Activated CD4-positive, alpha-beta T cell treated with anti-CD3 and anti-CD28 coated beads, Interleukin-2, amount 50 U/mL, for 4 hours (primary cell): ENCODE measurements around the gene CILP2.

Experiments
- DNase-seq, 2 experiments: peaks; one replicate each; pipeline ENCODE4 v3.0.0-alpha.2; 2020

The CILP2 gene

GRCh38 chr19:19529783-19530422, 8.2 kb upstream of the CILP2 start:
- no peak for DNase-seq

DNA sequence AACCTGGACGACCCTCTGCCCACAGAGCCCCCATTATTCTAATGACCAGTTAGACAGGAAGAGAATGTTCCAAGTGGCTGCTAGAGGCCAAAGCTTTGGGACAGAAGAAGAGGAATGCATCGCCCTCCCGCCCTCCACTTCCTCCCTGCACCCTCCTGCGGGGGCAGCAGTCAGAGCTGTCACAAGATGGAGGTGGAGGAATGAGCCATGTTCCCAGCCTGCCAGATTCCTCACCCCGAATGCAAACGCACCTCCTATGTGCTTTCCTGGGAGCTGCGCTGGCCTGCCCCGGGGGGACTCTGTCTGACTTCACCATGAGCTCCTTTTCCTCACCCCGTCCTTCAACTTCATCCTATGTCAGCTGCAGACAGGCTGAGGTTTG, 7.7 kb upstream of the CILP2 start:
- no peak for DNase-seq

DNA sequence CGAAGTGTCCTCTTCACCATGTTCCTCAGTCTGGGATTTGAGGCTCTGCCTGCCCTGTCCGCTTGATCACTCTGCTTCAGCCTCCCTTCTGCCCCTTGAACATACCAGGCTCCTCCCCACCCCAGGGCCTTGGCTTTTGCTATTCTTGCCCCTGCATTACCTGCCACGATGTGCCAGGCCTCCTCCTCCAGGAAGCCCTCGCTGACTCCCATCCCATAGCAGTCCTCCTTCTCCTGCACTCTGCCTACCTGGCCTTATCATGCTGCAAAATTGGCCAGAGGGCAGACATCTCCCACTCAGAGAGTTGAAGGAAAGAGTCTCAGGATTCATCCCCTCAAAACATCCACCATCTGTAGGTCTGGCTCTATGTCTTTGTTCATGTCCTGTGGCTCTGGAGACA, 7.2 kb upstream of the CILP2 start:
- DNase-seq: no peak

DNA sequence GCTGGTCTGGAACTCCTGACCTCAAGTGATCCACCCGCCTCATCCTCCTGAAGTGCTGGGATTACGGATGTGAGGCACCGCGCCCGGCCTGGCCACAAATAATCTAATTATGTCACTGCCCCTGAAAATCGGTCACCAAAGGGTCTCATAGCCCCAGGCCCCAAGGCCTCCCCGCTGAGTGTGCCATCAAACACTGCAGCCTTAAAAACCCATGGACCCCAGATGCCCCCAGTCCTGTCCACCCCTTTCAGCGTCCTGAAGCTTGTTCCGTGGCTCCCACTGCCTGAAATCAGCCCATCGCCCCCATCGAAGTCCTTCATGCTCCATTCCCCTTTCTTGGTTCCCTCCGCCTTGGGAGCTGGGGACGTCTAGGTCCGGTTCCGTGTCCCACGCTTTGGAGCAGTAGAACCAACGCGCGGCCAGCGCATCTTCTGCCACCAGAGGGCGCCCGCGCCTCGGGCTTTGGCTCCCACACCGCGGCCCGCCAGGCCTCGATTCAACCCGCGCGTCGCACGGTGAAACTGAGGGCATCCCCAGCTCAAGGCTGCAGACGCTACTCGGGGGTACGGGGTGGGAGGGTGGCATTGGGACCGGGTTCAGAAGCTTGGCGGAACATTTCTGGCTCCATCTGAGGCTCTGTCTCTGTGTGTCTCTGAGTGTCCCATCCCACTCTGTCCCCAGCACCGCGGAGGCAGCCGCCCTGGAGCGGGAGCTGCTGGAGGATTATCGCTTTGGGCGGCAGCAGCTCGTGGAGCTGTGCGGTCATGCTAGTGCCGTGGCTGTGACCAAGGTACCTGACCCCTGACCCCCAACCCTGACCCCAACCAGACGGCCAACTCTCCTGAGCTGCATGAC, 5.9 kb upstream of the CILP2 start:
- DNase-seq: peak; percentile 82 to 83

- DNase-seq: no peak
Observed at GRCh38 chr19:19532806-19533701, 5.0 kb upstream of the CILP2 start.

DNA sequence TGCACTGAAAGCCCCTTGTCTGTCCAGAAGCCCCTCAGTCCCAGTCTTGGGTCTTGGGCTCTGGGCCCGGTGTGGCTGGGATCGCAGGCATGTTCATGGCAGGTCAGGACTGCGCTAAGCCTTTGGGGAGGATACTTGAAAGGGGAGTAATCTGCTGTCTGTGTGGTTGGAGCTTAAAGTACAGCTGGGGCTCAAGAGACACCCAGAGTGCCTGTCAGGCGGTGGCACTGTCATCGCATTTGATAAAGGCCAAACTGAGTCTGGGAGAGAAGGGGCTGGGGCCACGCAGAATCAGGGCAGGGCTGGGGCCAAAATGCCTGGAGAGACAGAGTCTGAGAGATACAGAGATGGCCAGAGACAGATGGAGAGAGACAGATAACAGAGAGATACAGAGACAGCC, 4.2 kb upstream of the CILP2 start:
- DNase-seq: no peak

GRCh38 chr19:19534556-19535265, 3.4 kb upstream of the CILP2 start:
- no peak for DNase-seq

GRCh38 chr19:19535311-19536191, 2.5 kb upstream of the CILP2 start:
- DNase-seq: no peak

- DNase-seq: peak in 1 of 2 experiments; percentile 33
Observed at GRCh38 chr19:19537075-19538048, 703 bp upstream of the CILP2 start.

GRCh38 chr19:19538785-19539166, 711 bp downstream of the CILP2 start:
- no peak for DNase-seq

DNA sequence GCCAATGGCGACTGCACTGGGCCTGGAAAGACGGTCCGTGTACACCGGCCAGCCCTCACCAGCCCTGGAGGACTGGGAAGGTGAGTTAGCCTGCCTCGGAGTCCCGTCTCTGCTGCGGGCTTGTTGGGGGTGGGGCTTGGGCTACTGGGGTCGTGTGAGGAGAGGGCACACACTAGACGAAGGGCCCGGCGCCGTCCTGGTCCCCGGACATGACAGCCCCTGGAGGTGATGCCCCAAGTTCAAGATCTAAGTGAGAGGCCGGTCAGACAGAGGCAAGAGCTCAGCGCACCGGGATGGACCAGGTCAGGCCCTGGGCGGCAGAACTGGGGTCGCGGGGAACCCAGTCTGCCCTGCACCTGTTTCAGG, 1.6 kb downstream of the CILP2 start:
- DNase-seq: no peak

DNA sequence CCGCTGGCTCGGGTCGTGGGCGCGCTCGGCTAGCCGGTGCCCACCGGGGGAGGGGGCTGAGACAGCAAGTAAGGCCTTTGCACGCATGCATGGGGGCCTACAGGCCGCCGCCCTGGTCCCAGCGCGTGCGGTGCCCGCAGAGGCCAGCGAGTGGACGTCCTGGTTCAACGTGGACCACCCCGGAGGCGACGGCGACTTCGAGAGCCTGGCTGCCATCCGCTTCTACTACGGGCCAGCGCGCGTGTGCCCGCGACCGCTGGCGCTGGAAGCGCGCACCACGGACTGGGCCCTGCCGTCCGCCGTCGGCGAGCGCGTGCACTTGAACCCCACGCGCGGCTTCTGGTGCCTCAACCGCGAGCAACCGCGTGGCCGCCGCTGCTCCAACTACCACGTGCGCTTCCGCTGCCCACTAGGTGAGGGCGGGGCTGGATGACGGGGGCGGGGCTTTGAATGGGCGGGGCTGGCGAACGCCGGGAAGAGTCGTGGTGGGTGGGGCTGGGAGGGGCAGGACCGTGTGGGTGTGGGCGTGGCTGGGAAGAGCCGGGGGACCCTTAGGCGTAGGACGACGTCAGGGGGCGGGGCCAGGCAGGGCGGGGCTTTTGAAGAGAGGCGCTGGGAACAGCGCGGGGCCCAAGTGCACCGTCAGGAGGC, 2.1 kb downstream of the CILP2 start:
- DNase-seq: peak; percentile 64 to 65

DNA sequence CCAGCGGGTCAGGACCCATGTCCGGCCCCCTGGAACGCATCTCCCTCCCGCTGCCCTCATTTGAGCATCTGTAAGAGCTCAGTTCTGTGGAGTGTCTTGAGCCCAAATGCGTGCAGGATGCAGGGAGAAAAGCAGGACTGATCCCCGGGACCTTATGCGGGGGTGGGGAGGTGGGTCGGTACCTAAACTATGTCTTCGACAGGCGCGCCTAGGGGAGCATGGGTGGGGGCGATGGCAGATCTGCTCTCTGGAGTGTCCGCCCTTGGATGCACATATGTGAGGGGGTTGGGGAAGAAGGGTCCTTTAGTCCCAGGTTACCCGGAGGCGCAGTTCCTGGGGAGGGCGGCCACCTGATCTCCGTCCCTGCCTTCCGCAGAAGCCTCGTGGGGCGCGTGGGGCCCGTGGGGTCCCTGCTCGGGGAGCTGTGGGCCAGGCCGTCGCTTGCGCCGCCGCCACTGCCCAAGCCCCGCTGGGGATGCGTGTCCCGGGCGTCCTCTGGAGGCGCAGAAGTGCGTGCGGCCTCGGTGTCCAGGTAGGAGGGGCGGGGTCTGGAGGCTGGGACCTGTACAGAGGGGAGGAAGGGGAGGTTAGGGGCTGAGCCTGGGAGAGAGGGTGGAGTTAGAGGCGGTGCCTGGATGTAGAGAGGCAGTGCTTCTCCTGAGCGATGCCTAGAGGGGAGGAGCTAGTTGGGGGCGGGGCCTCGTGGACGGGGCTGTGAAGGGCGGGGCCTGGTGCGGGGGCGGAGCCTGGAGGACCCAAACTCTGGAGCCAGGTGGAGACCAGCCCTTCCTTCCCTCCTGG, 2.9 kb downstream of the CILP2 start:
- DNase-seq: peak; percentile 72 to 73

- DNase-seq: no peak
Observed at GRCh38 chr19:19541616-19542015, 3.6 kb downstream of the CILP2 start.

DNA sequence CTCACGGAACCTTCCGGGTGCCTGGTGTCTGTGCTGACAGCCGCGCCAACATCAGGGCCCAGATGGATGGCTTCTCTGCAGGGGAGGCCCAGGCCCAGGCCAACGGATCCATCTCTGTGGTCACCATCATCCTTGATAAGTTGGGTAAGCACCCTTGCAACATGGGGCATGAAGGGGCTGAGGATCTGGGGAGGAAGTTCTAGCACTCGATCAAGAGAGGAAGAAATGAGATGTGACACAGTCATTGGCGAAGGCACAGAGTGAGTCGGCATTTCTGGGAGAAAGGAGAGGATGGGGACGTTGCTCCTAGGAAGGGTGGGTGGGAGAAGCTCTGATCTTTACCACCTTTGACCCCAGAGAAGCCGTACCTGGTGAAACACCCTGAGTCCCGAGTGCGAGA, 4.4 kb downstream of the CILP2 start:
- DNase-seq: no peak

DNA sequence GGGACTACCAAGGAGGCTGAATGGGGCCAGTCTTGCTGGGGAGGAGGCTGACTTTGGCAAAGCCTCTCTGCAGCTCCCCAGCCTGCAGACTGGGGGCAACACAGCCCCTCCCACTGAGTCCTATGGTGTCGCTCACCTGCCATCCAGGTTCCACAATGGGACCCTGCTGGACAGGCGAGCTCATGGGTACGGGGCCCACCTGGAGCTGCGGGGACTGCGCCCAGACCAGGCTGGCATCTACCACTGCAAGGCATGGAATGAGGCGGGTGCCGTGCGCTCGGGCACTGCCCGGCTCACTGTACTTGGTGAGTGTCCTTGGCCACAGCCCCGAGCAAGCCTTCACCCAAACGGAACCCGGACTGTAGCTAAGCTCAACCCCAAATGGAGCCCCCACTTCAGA, 5.0 kb downstream of the CILP2 start:
- no peak for DNase-seq

DNA sequence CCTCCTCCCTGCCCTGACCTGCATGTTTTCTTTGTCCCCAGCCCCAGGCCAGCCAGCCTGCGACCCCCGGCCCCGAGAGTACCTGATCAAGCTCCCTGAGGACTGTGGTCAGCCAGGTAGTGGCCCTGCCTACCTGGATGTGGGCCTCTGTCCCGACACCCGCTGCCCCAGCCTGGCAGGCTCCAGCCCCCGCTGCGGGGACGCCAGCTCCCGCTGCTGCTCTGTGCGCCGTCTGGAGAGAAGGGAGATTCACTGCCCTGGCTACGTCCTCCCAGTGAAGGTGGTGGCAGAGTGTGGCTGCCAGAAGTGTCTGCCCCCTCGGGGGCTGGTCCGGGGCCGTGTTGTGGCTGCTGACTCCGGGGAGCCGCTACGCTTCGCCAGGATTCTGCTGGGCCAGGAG, 5.6 kb downstream of the CILP2 start:
- DNase-seq: no peak

- DNase-seq: no peak
Observed at GRCh38 chr19:19544257-19544953, 6.3 kb downstream of the CILP2 start.
